Activated CD8-positive, alpha-beta memory T cell treated with anti-CD3 and anti-CD28 coated beads, Interleukin-2, amount 50 U/mL, for 24 hours (primary cell): ENCODE results near the gene KCNN1.

ENCODE experiments used
- DNase-seq: peaks from one replicate; pipeline ENCODE4 v3.0.0-alpha.2; 2020; ENCODE audit errors: extremely low read depth

KCNN1 gene

DNA sequence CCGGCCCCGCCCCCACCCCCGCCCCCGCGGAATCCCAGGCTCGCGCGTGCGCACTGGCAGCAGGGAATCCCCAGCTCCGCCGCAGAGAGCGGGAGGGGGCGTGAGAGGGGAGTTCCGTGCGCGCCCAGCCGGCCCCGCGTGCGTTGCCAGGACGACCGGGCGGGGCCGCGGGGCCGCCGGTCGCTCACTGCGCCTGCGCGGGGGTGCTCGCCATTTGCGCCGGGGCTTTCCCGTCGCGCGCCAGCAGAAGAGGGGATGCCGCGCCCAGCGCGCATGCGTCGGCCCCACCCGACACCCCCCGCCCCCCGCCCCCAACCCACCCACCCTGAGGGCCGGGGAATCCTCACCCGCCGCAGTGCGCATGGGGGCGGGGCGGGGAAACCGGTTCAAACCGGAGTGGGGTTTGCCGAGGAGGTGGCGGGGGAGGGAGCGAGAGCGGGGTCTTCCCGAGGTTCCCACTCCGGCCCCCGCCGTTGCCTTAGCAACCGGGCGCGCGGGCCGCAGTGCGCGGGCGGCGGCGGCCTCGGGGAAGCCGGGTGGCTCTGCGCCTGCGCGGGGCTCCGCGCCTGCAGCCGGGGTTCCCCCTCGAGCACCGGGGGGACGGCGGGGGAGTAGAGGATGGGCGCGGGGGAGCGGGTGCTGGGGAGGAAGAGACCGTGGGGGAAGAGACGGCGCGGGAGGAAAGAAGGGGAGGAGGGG is 18.9 kb upstream of the KCNN1 start:
- DNase-seq, result peak; percentile 76

DNA sequence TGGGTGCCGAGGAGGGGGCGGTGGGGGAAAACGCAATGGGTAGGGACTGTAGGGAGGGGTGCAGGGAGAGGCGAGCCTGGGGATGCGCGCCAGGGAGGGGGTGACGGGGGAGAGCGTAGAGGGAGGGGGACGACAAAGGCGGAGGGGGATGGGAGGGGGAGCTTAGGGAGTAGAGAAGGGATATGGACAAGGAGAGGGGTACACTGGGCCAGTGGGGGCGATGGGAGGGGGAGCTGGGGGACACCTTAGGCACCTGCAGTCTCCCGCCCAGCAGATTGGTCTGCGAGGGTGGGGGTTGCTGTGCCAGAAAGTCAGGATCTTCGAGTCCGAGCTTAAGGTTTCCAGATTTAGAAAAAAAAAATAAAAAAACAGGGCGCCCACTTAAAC is 18.4 kb upstream of the KCNN1 start:
- no peak for DNase-seq

DNA sequence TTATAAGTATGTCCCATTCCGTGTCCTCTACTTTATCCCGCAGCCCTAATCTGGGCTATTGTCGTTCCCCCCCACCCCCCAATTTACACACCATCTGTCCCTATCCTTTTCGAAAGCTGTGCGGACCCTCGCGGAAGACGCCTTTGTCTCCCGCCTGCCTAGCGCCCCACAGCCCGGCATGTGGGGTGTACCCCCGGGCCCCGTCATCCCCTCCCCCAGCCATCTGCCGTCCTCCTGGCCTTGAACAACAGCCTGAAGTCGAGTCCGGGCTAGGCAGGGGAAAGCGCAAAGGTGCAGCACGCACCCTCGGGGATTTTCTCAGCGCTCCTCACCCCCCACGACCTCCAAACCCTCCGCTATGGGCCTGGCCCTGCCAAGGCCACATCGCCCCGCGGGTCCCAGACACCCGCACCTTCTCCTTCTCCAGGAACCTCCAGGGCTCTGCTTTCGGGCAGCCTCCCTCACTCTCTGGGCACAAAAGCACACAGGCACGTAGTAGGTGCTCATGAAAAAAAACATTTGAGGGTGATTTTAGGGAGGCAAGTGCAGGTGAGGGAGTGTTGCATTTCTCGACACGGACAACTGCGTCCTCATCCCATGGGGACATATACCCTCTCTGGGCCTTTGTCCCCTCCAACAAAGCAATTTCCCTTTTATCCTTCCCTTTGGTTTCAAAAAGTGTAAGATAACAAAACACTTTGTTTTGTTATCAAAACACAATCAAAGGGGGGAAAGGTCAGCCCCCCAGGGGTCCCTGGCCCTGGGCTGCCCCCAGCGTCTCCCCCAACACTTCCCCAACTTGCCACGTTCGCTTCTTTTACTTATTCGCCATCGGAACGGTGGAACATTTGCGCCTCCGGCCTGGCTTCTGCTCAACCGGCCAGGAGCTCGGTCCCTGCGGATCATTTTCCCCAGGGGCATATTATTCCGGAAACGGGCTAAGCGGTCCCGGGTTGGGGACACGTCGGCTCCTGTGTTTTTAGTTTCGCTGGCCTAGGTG is 17.7 kb upstream of the KCNN1 start:
- DNase-seq, result no peak

DNA sequence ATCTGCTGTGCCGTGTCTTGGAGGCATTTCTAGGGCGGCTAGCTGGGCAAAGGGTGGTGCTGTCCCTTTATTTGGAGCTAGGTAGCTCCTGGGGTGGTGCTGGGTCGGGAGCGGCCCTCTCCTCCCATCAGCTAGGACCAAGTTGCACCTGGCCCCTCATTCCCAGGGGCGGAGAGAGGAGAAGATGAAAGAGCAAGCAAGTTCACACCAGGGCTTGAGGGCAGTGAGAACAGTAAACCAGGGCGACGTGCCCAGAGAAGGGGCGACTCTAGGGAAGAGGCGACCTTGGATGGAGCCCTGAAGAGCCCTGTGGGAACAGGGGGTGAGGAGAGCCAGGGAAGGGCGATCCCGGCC is 17.0 kb upstream of the KCNN1 start:
- DNase-seq, result no peak

DNA sequence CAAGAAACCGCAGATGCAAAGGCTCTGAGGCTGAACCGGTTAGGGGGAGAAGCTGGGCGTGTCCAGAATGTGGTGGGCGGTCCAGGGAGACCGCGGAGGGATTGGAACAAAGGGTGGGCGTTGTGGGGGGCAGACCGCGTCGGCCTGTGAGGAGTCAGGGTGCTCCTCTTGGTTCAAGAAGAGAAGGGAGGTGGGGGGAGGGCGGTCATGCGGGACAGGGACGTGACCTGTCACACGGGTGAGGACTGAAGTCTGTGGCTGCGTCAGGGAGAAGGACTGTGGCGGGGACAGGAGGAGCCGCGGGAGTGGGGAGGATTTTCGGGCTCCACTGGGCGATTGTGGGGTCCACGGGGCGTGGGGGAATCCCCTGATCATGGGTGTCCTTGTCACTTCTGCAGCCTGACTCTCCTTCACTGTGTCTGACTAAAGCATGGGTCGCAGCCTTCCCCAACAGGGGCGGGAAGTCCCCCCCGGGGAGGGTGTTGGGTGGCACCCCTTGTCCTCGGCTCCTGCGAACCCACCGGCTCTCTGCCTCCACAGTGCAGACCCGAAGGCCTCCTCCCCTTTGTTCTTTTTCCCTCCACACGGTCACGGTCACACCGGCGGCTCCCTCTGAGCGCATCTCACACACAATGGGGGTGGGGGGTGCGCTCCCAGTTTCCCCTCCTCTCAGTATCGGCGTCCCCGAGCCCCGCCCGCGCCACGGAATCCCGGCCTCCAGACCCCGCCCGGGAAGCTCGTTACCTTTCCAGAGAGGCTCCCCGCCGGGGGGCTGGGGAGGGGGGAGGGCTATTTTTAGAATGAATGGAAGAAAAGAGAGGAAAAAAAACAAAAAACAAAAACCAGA is 16.4 kb upstream of the KCNN1 start:
- no peak for DNase-seq

DNA sequence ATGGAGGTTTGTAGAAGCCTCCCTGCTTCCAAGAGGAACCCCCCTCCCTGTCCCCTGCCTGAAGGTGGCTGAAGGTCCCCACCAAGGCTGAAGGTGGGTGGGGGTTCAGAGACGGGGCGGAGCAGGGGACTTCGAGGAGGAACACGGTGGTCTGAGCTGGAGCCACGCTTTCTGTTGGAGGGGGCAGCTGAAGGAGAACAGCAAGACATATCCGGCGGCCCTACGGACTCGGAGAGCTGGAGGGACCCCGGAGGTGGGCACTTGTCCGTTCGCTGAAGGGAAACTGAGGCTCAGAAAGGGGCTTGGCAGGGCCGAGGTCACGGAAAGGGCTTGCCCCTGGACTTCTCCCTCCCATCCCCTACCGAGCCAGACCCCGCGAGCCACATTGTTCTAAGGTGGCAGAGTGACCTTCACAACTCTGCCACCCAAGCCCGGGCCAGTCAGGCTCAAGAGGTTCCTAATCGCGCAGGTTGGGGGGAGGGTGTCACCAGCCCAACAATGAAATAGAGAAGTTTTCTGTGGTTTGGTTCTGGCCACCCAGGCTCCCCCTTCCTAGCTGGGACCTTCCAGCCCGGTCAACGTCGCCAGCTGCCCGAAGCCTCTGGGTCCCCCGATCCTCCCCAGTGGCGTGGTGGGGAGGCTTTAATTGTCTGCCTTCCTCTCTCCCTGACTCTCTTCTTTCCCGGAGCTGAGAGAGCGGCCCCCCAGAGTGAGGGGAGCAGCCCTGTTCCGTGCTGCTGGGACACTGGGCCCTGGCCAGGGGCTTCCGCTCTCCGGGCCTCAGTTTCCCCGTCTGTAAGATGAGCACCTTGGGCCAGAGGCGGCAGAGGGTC is 15.5 kb upstream of the KCNN1 start:
- no peak for DNase-seq

DNA sequence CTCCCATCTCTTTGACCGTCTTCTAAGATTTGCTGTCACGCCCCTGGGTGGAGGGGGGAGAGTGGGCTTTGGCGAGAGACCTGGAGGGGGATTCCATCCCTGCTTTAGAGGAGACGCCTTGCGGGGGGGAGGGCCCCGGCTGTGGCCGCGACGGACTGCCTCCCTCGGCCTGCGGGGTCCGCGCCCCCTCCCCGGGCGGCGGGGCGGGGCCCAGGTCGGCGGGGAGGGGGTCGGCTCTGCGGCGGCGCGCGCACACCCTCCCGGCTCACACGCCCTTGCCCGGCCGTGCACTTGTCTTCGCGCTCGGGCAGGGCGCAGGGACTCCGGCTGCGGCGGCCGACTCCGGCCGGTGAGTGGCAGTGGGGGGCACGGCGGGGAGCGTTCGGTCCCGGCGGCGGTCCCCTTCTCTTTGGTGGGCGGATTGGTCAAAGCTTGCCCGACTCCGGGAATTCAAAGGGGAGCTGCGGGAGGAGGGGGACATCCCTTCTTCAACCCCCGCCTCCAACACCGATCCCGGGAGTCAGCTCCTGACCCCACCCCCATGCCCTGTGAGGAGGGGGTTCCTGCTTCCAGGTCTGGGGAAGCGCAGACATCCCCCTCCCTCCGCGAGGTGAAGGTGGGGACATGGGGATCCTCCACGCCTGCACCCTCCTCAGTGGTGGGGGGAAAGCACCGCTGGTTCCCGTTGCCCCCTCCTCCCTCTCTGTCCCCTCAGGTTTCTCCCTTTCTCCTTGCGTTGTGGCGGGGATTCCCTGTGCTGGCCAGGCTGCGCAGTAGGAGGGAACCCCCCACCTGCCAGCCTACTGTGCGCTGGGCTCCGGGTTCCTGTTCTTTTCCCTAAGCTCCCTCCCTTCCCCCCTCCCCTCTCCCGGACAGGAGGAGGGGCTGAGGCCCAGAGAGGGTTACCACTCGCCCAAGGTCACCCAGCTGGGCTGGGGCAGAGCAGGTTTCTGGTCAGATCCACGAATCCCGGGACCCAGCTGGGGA is 14.6 kb upstream of the KCNN1 start:
- no peak for DNase-seq

DNA sequence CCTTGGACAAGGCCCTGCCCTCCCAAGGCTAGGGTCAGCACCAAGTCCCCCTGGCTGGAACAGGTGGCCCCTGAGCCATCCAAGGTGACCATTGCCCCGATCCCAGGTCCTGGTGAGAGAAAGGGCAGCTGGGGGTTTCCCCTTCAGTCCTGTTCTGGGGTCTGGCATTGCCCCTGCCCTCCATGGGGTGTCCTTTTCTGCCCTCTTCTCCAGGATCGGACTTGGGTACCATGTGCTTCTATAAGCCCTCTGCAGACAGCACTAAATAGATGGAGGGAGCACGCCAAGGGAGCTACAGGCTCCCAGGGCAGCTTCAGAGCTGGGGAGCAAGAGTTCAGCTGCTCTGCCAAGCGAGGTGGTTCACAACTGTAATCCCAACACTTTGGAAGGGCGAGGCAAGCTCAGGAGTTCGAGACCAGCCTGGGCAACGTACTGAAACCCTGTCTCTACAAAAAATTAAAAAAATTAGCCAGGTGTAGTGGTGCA is 13.5 kb upstream of the KCNN1 start:
- no peak for DNase-seq

DNA sequence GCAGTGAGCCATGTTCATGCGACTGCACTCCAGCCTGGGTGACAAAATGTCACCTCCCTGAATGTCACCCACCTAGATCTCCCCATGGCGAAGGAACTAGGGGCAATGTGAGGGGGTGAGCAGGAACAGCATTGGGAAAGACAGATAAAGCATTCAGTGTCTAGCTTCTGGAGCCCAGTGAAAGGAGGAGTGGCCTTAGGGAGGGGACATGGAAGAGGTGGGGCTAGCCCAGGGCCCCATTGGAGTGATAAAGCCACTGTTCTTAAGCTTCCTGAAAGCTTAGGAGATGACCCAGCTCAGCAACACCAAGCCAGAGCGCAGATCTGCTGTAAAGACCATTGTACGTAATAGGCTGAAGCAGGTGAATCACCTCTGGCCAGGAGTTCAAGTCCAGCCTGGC is 13.0 kb upstream of the KCNN1 start:
- no peak for DNase-seq

DNA sequence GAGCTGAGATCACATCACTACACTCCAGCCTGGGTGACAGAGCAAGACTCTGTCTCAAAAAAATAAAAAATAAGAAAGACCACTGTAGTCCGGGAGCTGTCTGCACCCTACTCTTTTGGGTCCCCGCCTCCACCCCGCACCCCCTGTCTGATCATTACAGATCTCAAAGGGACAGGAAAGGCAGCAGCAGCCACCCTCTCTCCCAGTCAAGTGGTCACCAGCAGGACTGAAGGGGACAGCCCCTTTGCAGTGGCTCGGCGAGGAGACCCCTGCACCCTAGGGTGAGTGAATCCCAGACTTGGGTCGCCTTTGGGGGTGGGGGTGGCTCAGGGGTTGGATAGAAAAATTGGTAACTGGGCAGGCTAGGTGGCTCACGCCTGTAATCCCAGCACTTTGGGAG is 12.5 kb upstream of the KCNN1 start:
- DNase-seq, result no peak

DNA sequence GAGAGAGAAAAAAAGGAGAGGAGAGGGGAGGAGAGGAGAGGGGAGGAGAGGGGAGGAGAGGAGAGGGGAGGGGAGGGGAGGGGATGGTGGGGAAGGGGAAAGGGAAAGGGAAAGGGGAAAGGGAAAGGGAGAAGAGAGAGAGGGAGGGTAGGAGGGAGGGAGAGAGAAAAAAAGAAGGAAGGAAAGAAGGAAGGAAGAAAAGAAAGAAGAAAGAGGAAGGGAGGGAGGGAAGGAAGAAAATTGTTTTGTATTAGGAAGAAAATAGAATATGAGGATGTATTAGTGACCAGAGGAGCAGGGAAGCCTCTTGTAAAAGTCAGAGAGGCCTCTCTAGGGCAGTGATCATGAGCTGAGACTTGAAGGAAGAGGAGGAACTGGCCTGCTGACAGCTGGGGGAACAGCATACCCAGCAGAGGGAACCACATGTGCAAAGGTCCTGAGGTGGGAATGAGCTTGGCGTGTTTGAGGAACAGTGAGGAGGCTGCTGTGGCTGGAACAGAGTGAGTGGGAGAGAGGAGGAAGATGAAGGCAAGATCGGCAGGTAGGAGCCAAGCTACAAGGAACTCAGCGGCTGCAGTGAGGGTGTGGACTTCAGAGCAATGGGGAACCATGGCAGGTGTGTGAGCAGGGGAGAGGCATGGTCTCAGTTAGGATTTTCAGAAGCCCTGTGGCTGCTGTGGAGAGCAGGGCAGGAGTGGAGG is 9.6 kb upstream of the KCNN1 start:
- no peak for DNase-seq

DNA sequence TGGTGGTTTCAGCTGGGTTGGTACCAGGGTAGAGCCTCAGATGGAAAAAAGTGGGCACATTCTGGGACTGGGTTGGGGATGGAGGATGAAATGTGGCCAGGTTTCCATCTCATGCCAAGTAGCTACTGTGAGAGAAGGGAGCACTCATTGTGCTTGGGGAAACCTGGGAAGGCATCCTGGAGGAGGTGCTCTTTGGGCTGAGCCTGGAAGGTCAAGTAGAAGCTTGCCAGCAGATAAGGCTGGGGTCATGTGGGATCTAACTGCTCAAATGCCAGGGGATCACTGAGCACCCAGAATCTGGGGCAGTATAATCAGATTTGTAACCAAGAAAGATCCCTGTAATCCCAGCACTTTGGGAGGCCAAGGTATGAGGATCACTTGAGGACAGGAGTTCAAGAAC is 9.0 kb upstream of the KCNN1 start:
- no peak for DNase-seq

DNA sequence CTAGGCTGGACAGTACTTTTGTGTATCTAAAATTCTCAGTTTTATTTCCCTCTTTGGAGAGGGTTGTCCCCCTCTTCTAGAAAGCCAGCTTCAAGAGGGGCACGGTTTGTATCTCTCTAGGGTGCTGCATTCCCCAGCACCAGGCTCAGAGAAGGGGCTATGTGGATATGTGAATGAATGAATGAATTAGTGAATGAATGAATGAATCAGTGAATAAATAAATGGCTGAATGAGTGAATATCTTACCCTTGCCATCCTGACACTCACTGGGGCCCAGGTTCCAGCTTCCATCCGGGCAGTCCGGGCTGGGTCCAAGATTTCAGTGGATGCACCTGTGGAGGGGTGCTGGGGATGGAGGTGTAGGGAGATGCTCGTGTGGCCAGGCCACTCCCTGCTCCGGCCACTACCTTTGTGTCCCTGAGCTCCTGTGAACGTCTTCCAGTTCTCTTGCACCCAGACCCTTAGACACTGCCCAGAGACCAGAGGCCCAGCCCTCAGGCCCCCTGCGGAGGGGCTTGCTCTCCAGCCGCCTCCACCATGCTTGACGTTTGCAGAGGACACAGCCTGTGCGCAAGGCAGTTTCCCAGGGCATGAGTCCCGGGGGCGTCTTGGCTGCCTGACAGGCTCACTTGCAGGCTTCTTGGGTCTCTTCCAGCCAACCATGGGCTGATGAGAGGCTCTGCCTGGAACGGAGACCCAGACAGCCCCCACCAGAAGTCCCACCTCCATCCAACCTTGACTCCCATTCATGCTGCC is 2.8 kb upstream of the KCNN1 start:
- DNase-seq, result no peak

DNA sequence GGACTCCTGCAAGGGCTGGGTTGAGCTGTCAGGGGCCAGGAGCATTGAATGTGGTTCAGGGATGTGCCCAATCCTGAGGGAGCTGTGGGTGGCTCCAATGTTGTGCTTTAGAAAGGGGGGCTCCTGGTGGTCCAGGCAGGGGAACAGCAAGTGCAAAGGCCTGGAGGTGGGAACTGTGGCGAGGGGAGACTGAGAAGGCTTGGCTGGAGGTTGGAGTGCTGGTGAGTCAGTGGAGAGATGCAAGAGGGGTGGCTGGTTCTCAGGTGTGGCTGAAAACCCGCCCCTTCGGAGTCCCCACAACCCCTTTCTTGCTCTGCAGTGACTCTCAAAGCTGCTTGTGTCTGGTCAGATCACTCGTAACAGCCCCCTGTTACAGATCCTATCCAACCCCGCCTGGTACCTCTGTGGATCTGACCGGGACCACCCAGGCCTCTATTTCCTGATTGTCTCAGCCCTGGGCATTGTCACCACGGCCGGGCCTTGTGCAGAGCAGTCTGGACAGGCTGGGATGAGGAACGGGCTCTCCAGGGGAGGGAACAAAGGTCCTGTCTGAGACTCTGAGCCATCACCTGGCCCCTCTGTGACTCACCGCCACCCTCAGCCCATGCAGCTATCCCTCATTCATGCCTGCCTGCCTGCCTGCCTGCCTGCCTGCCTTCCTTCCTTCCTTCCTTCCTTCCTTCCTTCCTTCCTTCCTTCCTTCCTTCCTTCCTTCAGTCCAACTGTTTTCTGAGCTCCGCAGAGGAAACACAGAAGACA is 1.4 kb upstream of the KCNN1 start:
- DNase-seq, result no peak

DNA sequence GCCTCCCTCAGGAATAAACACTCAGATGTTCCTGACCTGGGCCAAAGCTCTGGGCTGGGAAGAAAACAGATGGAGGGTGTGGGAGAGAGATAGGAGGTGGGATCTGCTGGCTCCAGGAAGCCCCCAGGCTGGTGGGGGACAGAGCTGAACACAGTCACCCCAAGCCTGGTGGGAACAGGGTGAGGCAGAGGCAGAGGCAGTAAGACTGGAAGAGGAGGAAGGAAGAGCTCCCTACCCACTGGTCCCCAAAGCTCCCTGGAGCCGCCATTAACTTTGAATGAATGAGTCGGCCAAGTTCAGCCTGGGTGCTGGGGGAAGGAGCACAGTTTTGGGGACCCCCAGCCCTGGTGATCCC is 801 bp upstream of the KCNN1 start:
- DNase-seq, result no peak

DNA sequence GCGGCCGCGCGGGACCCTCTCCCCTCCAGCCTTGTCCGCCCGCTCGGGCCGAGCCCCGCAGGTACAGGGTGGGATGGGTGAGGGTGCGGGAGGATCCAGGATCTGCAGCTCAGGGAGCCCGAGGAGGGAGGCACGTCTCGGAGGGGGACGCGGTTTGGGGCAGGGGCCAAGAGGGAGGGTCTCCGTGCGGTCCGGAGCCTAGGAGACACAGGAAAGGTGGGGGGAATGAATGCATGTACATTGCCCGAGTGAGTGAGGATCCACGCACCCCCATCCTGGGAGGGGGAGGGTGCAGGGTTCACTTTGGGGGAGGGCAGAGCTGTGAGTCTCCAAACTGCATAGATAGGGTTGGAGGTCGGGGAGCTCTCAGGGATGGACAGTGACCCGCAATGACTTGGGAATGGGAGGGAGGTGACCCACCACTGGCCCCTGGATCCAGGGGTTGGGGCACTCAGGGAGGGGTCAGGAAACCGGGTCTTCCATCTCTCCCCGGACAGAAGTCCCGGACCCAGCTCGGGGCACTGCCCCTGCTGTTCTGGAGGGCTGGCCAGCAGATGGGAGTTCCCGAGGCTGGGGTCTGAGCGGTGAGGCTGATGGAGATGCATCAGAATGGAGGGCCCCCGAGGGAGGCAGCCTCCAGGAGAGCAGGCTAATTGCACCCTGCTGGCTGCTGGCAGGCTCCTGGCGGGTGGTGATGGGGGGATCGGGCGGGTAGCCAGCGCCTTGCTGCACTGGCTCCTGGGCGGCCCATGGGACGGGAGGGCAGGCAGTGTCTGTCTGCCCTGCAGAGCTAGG is 547 bp downstream of the KCNN1 start:
- no peak for DNase-seq

DNA sequence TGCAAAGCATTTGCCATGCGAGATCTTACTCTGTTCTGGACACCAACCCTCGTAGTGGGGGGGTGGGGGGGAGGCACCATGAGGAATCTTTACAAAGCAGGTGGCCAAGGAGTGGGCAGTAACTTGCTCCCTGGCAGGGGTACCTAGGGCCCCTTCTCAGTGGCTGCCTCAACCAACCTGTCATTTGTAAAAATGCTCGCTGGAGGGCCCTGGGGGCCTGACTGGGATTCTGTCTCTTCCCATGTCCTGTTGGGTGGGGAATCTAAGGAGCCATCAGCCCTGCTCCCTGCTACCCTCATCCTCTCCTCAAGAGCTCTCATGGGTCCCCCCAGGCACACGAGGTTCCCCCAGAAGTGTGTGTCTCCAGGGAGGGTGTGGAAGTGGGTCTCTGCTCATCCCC is 1.5 kb downstream of the KCNN1 start:
- no peak for DNase-seq
